Hippocampal formation (tissue), 2 donors: ENCODE data around the gene TES.
A peak's percentile ranks its signal among the peaks of the same experiment; 100 is the strongest.
"Not testable (repeated sequence)": the region's sequence is repeated elsewhere in the genome, so short reads cannot be mapped to it uniquely, and the experiment has no call there.

Source experiments
- DNase-seq, 2 donors: peaks; one replicate each; lab custom pipeline; 2025; lab: John Stamatoyannopoulos, UW

Gene TES

GRCh38 chr7:116242759-116243158, 32.4 kb downstream of the TES start:
- DNase-seq: no peak

- DNase-seq: not testable (repeated sequence)
Observed at GRCh38 chr7:116244803-116245202, 34.5 kb downstream of the TES start.

- DNase-seq: no peak
Observed at GRCh38 chr7:116246357-116246756, 36.0 kb downstream of the TES start.

GRCh38 chr7:116249969-116250553, 39.7 kb downstream of the TES start:
- DNase-seq: no peak

GRCh38 chr7:116251675-116252074, 41.3 kb downstream of the TES start:
- no peak for DNase-seq

- no peak for DNase-seq
Observed at GRCh38 chr7:116252249-116252648, 41.9 kb downstream of the TES start.

- DNase-seq: no peak
Observed at GRCh38 chr7:116257156-116257555, 46.8 kb downstream of the TES start.

- peak; percentile 4 to 77 for DNase-seq
Observed at GRCh38 chr7:116258734-116259133, 48.4 kb downstream of the TES start.

GRCh38 chr7:116259156-116259870, 49.0 kb downstream of the TES start:
- DNase-seq: no peak

- no peak for DNase-seq
Observed at GRCh38 chr7:116259871-116260440, 49.6 kb downstream of the TES start.

- no peak for DNase-seq
Observed at GRCh38 chr7:116261904-116262303, 51.6 kb downstream of the TES start.

GRCh38 chr7:116265881-116266280, 55.5 kb downstream of the TES start:
- no peak for DNase-seq

GRCh38 chr7:116269466-116269865, 59.1 kb downstream of the TES start:
- no peak for DNase-seq

GRCh38 chr7:116271161-116271913, 61.0 kb downstream of the TES start:
- DNase-seq: no peak

GRCh38 chr7:116271963-116272886, 61.9 kb downstream of the TES start:
- DNase-seq: no peak

- DNase-seq: no peak
Observed at GRCh38 chr7:116273283-116273917, 63.1 kb downstream of the TES start.

- DNase-seq: no peak
Observed at GRCh38 chr7:116273918-116274301, 63.6 kb downstream of the TES start.

GRCh38 chr7:116277070-116277469, 66.7 kb downstream of the TES start:
- no peak for DNase-seq

- no peak for DNase-seq
Observed at GRCh38 chr7:116279217-116279616, 68.9 kb downstream of the TES start.

- DNase-seq: no peak
Observed at GRCh38 chr7:116280803-116281202, 70.5 kb downstream of the TES start.

GRCh38 chr7:116283595-116284204, 73.4 kb downstream of the TES start:
- DNase-seq: no peak
